ENCODE results near the gene TTC24.
"Not testable (repeated sequence)": the region's sequence is repeated elsewhere in the genome, so short reads cannot be mapped to it uniquely, and the experiment has no call there.

The TTC24 gene

DNA sequence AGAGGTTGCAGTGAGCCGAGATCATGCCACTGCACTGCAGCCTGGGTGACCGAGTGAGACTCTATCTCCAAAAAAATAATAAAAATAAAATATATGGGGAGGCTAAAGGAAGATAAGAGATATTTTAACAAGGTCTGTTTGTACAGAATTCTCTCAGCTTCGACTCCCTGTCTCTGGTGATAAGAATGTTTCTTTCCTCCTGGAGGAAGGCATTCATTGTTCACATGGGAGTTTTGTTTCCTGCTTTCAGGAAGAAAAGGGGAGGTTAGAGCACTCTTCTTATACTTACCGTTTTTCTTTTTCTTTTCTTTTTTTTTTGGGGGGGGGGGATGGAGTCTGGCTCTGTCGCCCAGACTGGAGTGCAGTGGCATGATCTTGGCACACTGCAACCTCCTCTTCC, 10.0 kb downstream of the TTC24 start:
- DNase-seq, result no peak

DNA sequence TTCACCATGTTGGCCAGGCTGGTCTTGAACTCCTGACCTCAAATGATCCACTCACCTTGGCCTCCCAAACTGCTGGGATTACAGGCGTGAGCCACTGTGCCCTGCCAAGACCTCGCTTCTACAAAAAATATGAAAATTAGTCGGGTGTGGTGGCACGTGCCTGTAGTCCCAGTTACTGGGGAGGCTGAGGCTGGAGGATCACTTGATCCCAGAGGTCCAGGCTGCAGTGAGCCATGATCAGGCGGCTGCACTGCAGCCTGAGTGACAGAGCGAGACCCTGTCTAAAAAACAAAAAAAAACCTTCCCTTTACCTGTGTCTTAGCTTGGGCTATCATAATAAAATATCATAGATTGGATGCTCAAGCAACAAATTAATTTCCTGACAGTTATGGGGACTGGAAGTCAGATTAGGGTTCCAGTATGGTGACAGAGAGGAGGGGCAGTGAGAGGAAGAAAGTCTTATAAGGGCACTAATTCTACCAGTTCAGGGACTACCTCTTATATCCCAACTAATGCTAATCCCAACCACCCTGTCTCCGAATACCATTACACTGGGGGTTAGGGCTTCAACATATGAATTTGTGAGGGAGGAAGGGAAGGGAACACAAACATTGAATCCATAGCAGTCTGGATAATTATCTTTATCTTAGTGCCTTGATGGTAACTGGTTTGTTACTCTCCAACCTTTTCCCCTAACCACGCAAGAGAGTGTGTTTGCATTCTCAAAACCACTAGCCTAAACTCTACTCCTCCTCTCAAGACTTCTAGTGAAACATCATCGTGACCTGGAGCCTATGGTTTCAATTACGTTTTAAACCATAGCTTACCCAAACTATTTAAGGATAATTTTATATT, 11.0 kb downstream of the TTC24 start:
- DNase-seq, result no peak

DNA sequence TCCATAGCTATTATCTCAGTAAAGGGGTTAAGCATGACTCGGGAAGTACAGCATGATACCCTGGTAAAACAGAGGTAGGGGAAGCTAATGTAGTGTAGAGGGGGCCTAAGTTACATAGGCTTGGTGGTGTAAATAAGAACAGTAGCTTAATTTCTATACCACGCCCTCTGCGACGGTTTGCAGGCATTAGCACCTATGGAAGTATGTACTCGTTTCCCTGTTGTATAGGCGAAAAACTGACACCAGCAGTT, 11.6 kb downstream of the TTC24 start:
- no peak for DNase-seq

DNA sequence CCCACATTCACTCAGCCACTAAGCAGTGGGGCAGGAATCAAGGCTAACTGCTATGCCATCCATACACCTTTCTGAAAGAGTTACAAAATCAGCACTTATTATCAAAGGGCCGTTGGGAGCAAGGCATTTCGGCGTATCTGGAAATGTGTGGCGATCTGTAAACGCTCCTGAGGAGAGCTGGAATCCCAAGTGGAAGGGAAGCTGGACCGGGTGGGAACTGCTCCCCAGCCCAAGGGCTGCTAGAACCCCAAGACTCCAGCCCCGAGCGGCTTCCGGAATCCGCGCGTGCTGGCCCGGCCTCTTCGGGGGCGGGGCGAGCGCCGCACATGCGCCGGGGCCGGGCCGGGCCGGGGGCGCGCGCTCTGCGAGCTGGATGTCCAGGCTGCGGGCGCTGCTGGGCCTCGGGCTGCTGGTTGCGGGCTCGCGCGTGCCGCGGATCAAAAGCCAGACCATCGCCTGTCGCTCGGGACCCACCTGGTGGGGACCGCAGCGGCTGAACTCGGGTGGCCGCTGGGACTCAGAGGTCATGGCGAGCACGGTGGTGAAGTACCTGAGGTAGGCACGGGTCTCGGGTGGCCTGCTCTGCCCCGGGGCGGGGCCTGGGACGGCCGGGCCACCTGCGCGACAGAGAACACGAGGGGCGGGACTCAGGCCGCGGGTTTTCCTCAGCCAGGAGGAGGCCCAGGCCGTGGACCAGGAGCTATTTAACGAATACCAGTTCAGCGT, 12.1 kb downstream of the TTC24 start, which contains the start of gene NAXE:
Gene NAXE (plus strand): TSS at position 345 of the 726 bp plus-strand sequence. CDS start 29 bp downstream, at position 374.
- peak; percentile 64 for DNase-seq

- DNase-seq, result no peak
These were observed 12.8 kb downstream of the TTC24 start for GRCh38 chr1:156592158-156592909.

DNA sequence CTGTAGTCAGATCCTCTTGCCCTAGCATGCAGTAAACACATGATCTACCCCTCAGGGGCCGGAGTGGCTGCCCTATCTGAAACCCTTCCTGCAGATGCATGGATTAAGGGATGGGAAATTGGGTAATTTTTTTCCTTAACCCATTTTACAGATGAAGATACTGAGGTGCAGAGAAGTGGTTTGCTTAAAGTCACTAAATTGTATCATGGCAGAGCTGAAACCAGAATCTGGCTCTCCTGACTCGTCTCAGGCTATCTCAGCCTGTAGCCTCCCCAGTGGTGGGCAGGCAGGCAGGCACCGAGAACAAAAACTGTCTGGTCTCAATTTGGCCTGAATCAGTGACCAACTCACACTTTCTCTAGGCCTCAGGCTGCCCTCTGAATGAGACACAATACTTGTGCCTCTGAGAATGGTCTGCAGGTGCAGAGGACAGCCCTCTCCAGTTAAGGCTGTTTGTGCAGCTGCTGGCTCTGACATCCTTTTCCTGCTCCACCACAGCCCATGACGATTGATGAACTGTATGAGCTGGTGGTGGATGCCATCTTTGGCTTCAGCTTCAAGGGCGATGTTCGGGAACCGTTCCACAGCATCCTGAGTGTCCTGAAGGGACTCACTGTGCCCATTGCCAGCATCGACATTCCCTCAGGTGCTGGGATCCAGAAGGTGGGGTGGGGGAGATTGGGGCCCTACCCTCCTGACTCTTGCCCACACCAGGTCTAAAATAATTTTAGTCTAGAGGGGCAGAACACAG, 13.6 kb downstream of the TTC24 start:
- no peak for DNase-seq

DNA sequence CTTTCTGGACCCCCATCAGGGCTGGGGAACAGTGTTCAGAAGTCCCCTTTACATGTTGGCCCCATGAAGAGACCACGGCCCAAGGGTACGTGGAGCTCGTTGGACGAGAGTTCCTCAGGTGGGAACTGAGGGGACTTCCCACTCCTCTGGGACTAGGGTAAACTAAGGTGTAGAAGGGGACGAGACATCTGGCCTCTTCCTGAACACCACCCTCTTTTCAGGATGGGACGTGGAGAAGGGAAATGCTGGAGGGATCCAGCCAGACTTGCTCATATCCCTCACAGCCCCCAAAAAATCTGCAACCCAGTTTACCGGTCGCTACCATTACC, 14.1 kb downstream of the TTC24 start:
- DNase-seq, result no peak

- no peak for DNase-seq
These were observed 14.7 kb downstream of the TTC24 start for GRCh38 chr1:156594190-156594589.

- no peak for DNase-seq
These were observed 15.5 kb downstream of the TTC24 start for GRCh38 chr1:156595016-156595415.

DNA sequence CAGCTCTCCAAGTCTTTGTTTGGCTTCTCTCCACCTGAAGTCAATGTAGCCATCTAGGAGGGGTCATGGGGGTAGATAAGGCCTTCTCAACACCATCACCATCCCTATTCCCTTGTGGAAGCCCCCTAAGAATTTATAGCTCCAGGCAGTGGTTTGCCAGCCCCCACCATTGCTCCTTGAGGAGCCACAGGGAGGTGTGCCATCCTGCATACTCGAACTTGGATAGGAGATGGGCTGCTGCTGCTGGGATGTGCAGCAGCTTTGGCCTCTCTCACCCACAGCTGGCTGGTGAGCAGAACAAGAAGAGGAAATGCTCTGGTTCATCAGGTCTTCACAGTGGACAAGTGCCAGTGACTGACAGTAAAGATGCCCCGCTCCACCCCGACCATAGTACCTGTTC, 16.9 kb downstream of the TTC24 start:
- no peak for DNase-seq

GRCh38 chr1:156598125-156598524, 18.6 kb downstream of the TTC24 start:
- DNase-seq, result no peak

DNA sequence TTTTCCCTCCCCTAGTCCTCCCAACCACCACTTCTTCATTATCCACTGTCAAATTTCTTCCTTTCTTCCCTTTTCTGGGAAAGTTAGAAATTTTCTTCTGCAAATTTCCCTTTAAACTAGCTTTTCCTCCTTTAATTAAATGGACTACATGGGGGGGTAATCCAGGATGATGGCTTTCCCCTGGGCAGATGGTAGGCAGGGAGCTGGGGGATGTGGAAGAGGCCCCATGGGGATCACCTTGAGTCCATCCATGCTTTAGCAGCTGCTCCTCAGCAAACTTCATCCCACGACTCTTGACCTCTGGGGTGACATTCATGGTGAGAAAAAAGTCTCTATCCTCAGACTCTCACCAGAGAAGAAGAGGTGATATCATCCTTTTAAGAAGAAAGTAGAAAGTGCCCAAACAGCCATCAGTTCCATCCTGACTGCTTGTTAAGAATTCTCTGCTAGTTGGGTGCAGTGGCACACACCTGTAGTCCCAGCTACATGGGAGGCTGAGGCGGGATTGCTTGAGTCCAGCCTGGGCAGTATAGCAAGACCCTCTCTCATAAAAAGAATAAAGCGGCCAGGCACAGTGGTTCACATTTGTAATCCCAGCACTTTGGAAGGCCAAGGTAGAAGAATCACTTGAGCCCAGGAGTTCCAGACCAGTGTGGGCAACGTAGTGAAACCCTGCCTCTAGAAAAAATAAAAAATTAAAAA, 19.4 kb downstream of the TTC24 start:
- no peak for DNase-seq

DNA sequence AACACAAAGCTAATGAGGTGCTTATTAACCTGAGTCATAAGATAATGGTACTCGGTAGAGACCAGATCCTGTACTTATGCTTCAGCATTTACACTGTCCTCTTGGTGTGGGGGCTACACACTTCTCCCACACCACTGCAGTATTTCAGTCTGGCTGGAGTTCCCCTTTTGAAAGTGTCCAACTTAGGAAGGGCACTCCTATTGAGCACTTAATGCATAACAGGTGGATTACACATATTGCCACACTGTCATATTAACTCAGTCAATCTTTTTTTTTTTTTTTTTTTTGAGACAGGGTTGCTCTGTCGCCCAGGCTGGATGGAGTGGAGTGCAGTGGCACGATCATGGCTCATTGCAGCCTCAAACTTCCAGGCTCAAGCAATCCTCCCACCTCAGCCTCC, 20.3 kb downstream of the TTC24 start:
- no peak for DNase-seq

GRCh38 chr1:156600733-156601121, 21.2 kb downstream of the TTC24 start:
- DNase-seq, result no peak

- peak; percentile 41 for DNase-seq
These were observed 21.8 kb downstream of the TTC24 start, which contains the start of gene GPATCH4 for GRCh38 chr1:156601122-156601830. TSS of gene GPATCH4 (minus strand) at chr1:156601479.

GRCh38 chr1:156601892-156602291, 22.4 kb downstream of the TTC24 start:
- no peak for DNase-seq

GRCh38 chr1:156602557-156602993, 23.1 kb downstream of the TTC24 start:
- DNase-seq, result no peak

DNA sequence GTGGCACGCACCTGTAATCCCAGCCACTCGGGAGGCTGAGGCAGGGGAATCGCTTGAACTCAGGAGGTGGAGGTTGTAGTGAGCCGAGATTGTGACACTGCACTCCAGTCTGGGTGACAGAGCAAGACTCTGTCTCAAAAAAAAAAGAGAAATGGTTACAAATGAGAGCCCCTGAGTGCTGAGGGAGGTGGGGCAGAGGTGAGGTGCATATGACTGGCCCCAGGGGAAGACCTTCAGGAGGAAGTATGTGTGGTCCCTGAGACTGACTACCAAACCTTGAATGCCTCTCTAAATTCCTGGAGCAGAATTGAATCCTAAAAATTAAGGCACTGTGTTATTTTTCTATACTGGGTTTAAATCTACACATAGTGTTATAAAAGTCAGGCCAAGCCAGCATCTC, 27.8 kb downstream of the TTC24 start:
- not testable (repeated sequence) for DNase-seq

- DNase-seq, result peak; percentile 50
These were observed 28.6 kb downstream of the TTC24 start for GRCh38 chr1:156608036-156608674.

- DNase-seq, result peak; percentile 35
These were observed 29.5 kb downstream of the TTC24 start for GRCh38 chr1:156608981-156609380.

- not testable (repeated sequence) for DNase-seq
These were observed 30.5 kb downstream of the TTC24 start for GRCh38 chr1:156610072-156610471.
